OCI-LY7 (cell line): ENCODE measurements around the gene COG7.
"Not testable (repeated sequence)": the region's sequence is repeated elsewhere in the genome, so short reads cannot be mapped to it uniquely, and the experiment has no call there.

Source experiments
- EZH2phosphoT487 ChIP-seq: fragments of 200-600 bp; sonication (generic); IDR thresholded peaks from 2 replicates; pipeline ENCODE4 v1.6.1; 2018; ENCODE audit warnings: low read depth, borderline replicate concordance, mild to moderate bottlenecking, mixed run types, antibody characterized with exemption, low read length, moderate library complexity, mixed read lengths
- TF ChIP-seq, protein P1 (sequence below): fragments of 200-600 bp; sonication (generic); conservative IDR thresholded peaks from 2 replicates; pipeline ENCODE4 v1.5.1; 2014; ENCODE audit warnings: mild to moderate bottlenecking, antibody characterized with exemption, low read length, moderate library complexity, mixed read lengths

- TF ChIP-seq, protein P1, sequence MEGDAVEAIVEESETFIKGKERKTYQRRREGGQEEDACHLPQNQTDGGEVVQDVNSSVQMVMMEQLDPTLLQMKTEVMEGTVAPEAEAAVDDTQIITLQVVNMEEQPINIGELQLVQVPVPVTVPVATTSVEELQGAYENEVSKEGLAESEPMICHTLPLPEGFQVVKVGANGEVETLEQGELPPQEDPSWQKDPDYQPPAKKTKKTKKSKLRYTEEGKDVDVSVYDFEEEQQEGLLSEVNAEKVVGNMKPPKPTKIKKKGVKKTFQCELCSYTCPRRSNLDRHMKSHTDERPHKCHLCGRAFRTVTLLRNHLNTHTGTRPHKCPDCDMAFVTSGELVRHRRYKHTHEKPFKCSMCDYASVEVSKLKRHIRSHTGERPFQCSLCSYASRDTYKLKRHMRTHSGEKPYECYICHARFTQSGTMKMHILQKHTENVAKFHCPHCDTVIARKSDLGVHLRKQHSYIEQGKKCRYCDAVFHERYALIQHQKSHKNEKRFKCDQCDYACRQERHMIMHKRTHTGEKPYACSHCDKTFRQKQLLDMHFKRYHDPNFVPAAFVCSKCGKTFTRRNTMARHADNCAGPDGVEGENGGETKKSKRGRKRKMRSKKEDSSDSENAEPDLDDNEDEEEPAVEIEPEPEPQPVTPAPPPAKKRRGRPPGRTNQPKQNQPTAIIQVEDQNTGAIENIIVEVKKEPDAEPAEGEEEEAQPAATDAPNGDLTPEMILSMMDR, result not testable (repeated sequence)
- not testable (repeated sequence) for TF ChIP-seq EZH2phosphoT487
These were observed 30.5 kb upstream of the COG7 start for GRCh38 chr16:23483492-23483891.
